Measurements from ENCODE around the gene RPS6KC1. TPM values are rescaled to one million over a fixed set of nuclear protein-coding genes. Genes with fewer than 3 reads are reported as not detected.
"Not testable (repeated sequence)": the region's sequence is repeated elsewhere in the genome, so short reads cannot be mapped to it uniquely, and the experiment has no call there.

RPS6KC1 gene
- total RNA-seq, 1 donor from 2014 or later: 9.3 TPM

DNA sequence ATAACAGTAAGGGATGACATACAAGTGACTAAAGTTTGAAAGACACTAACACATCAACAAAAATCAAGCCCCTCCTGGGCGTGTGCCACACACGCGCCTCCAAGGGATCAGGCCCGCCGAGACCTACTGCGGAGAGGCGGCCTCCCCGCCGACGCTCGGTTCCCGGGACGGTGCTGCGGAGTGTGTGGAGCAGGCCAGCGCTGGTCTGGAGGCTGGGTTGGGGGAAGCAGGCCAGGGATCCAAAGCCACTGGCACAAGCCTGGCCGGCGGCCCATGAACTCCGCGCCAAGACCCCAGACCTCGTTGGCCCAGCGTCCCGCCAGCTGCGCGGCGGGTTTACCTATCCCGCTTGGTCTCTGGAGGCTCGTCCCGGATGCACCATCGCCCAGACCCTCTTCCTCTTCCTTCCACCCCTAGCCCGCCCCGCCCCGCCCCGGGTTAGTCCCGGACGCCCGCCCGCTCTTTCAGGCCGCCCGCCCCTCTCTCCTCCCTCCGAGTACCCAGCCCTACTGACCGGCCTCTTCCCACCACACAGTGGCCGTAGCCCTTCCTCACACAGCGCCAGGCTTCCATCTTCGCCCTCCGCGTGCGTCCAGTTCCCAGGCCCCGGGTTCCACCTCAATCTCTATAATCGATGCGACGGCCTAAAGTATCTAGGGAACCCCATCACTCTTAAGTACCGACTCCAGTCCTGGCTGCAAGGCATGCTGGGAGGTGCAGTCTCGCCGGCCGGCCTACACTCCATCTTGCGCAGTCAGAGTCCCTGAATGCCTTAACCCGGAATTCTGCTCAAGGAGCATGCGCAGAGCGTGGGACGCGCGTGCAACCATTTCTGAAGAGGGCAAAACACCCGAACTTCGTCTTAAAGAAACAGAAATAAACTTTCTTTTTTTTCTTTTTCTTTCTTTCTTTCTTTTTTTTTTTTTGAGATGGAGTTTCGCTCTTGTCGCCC is 35.7 kb upstream of the RPS6KC1 start, which contains the start of gene ANGEL2:
Gene ANGEL2 (minus strand): TSS at position 769 of the 952 bp plus-strand sequence. CDS start 196 bp downstream, at position 573.
- no peak for TF ChIP-seq CTCF (IDR thresholded peaks at IDR 0.05; ENCODE audit: borderline replicate concordance)
- intact Hi-C loops (cut with micrococcal nuclease): no loop called here
- Histone ChIP-seq H3K4me3 (peak within 1 kb of the TSS; percentile 92), H3K9me3 (replicated peaks) (no peaks in the 10 kb centered on the region), H3K27me3 (ENCODE audit: low read depth) (no peaks in the 10 kb centered on the region), H3K4me1 (peaks cover 39% of the 10 kb centered on the region), H3K27ac (replicated peaks) (peak within 1 kb of the TSS; percentile 96), H3K36me3 (peaks cover 19% of the 10 kb centered on the region)
- DNase-seq: peak; percentile 97

- intact Hi-C loops (cut with micrococcal nuclease): no loop called here
- H3K4me3 ChIP-seq: no peak overlapping the region
- no peak for DNase-seq
- TF ChIP-seq CTCF (IDR thresholded peaks at IDR 0.05; ENCODE audit: borderline replicate concordance): no peak
- peaks cover 3% of the 10 kb centered on the region for H3K27me3 ChIP-seq (ENCODE audit: low read depth)
- no peaks in the 10 kb centered on the region for H3K9me3 ChIP-seq (replicated peaks)
- no peaks in the 10 kb centered on the region for H3K36me3 ChIP-seq
- H3K4me1 ChIP-seq: peaks cover 32% of the 10 kb centered on the region
- H3K27ac ChIP-seq (replicated peaks): no peak overlapping the region
These were observed 33.4 kb upstream of the RPS6KC1 start for GRCh38 chr1:213017447-213018273.

- intact Hi-C loops (cut with micrococcal nuclease): no loop called here
- no peak overlapping the region for H3K27ac ChIP-seq (replicated peaks)
- no peak for TF ChIP-seq CTCF (IDR thresholded peaks at IDR 0.05; ENCODE audit: borderline replicate concordance)
- H3K36me3 ChIP-seq: no peaks in the 10 kb centered on the region
- no peak for DNase-seq
- H3K27me3 ChIP-seq (ENCODE audit: low read depth): peaks cover 21% of the 10 kb centered on the region
- H3K4me1 ChIP-seq: peaks cover 14% of the 10 kb centered on the region
- no peaks in the 10 kb centered on the region for H3K9me3 ChIP-seq (replicated peaks)
- no peak overlapping the region for H3K4me3 ChIP-seq
These were observed 31.6 kb upstream of the RPS6KC1 start for GRCh38 chr1:213019450-213019849.

DNA sequence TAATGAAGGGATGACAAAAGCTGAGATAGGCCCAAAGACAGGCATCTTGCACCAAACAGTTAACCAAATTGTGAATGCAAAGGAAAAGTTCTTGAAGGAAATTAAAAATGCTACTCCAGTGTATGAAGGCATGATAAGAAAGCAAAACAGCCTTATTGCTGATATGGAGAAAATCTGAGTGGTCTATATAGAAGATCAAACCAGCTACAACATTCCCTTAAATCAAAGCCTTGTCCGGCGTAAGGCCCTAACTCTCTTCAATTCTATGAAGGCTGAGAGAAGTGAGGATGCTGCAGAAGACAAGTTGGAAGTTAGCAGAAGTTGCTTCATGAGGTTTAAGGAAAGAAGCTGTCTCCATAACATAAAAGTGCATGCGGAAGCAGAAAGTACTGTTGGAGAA is 31.0 kb upstream of the RPS6KC1 start:
- no peak for DNase-seq
- Histone ChIP-seq H3K27ac (replicated peaks) (no peak overlapping the region), H3K36me3 (no peaks in the 10 kb centered on the region), H3K9me3 (replicated peaks) (no peaks in the 10 kb centered on the region), H3K4me1 (peaks cover 8% of the 10 kb centered on the region), H3K4me3 (no peak overlapping the region), H3K27me3 (ENCODE audit: low read depth) (peaks cover 27% of the 10 kb centered on the region)
- no peak for TF ChIP-seq CTCF (IDR thresholded peaks at IDR 0.05; ENCODE audit: borderline replicate concordance)
- intact Hi-C loops (cut with micrococcal nuclease): no loop called here

GRCh38 chr1:213027024-213027423 is 24.0 kb upstream of the RPS6KC1 start:
- DNase-seq; H3K4me3 ChIP-seq; H3K27ac ChIP-seq (replicated peaks); H3K4me1 ChIP-seq; H3K36me3 ChIP-seq; H3K9me3 ChIP-seq (replicated peaks); intact Hi-C loops (cut with micrococcal nuclease): not testable (repeated sequence)
- H3K27me3 ChIP-seq (ENCODE audit: low read depth): peaks cover 92% of the 10 kb centered on the region

Measured in left ventricle myocardium inferior (tissue), 1 donor.